Measurements from ENCODE around the gene SLC44A3. TPM values are rescaled to one million over a fixed set of nuclear protein-coding genes. Genes with fewer than 3 reads are reported as not detected.
A peak's percentile ranks its signal among the peaks of the same experiment; 100 is the strongest.
"Not testable (repeated sequence)": the region's sequence is repeated elsewhere in the genome, so short reads cannot be mapped to it uniquely, and the experiment has no call there.

SLC44A3 gene
- polyA plus RNA-seq, 12 donors: 3.3 to 16.2 (median 4.6) TPM; not detected in 1

DNA sequence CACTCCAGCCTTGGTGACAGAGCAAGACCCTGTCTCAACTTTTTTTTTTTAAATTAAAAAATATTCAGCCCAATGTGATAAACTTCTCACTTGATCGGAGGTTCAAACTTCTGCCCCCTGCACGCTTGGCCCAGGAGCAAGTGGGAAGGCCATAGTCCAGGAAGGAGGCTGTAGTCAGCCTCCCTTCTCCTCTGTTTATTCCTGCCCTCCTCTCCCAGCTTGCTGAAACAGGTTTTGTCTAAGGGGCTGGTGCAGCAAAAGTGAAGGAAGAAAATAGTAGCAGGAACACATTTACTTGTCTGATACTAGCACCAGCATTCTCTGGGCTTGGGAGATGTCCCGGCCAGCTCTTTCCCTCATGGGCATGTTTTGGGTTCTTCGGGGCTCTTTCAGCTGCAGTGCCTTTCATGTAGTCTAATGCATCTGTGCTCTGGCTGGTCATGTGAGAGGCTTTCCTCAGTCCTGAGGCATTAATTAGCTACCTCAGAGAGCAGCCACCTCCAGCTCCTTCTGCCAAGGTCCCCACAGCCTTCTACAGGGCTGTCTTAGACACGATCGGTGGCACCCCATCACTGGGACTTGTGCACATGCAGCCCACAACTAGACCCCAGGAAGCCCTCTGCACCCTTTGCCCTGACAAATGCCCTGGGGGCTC is 12.9 kb downstream of the SLC44A3 start:
- DNase-seq: no peak

DNA sequence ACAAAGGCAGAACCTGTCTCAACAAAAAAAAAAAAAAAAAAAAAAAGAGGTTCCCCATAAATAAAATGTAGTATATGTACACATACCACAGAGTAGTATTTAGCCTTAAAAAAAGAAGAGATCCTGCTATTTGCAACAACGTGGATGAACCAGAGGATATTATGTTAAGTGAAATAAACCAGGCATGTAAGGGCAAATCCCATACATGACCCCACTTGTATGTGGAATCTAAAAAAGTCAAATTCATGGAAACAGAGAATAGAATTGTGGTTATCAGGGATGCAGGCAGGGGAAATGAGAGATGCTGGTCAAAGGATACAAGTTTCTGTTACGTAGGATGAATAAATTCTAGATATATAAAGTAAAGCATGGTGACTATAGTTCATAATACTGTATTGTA is 16.7 kb downstream of the SLC44A3 start:
- no peak for DNase-seq

GRCh38 chr1:94840381-94840780 is 20.2 kb downstream of the SLC44A3 start:
- DNase-seq: not testable (repeated sequence)

GRCh38 chr1:94840808-94841207 is 20.7 kb downstream of the SLC44A3 start:
- no peak for DNase-seq

DNA sequence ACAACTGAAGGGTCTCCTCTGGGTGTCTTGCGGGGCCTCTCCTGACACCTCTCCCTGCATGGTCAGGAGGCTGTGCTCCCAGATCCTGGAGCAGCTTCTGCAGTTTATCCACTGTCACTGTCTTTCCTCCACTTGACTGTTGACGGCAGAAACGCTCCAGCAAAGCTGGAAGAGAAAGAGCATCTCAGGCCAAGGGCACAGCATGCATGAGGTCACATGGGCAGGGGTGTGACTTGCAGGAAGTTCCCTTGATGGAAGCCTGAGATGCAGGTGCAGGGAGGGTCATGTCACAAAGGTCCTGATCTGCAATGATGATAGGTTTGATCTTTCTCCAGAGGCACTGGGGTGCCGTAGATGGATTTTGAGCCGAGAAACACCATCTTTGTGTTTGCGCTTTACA is 23.3 kb downstream of the SLC44A3 start:
- DNase-seq: no peak

DNA sequence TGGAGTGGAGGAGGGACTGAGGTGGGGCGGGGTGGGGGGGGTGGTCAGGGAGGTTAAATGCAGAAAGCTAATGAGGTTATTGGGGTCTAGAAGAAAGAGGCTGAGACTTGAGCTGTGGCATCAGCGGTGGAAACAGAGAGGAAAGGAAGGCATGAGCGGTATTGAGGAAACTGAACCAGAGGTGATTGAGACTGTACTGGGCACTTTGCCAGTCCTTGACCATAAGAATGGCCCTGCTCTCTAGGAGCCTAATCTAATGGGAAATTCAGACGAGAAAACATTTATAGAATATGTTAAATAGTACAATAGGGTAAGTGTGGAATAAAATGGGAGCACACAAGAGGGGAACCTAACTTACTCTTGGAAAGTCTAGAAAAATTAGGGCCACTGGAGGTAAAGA is 23.7 kb downstream of the SLC44A3 start:
- DNase-seq: no peak

GRCh38 chr1:94846308-94846707 is 26.2 kb downstream of the SLC44A3 start:
- no peak for DNase-seq

- no peak for DNase-seq
These were observed 31.4 kb downstream of the SLC44A3 start for GRCh38 chr1:94851571-94851970.

DNA sequence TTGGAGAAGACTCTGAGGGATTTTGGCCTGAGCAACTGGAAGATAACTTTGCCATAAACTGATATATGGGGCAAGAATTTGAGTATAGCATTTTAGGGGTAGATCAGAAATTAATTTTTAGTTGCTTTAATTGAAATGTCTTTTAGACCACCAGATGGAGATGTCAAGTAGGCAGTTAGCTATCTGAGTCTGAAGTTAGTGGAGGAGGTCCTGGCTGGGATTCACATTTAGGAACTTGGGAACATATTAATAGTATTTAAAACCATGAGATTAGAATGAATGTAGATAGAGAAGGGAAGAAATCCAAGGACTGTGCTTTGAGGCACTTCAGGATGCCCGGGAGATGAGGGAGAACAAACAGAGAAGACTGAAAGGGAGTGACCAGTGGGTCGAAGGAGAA is 32.6 kb downstream of the SLC44A3 start:
- no peak for DNase-seq

DNA sequence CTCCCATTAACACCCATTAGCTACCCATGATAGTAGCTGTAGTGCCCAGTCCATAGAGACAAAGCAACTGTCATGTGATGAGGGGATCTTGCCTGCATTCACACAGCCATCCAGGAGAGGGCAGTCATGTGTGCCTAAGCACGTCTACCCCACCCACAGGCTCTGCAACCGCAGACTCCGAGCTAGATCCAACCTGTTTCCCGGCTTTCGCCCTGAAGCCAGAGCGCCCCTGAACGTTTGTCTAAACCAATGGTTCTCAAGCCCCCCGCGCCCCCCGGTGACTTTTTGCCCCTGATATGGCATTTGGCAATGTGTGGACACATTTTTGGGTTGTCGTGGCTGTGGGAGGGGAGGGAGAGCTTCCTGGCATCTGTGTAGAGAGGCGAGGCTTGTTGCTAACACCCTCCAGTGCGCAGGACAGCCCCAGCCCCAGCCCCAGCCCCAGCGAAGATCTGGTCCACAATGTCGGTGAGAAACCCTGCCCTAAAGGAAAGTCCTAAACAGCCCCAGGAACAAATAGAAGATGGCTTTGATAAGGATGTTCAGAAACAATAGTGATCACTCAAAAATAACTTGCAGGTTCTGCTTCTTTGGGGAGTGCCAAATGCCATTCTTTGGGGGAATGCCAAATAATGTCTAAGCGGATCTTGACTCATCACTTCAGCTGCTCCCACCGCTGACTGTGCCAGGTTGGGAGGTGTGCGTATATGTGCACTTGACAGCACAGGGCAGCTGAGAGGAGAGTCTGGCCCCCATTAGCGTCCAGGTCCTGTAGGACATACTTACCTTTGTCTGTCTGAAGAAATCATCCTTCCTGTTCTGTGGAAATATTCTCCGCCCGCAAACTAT is 34.5 kb downstream of the SLC44A3 start:
- peak; percentile 93 for DNase-seq

- no peak for DNase-seq
These were observed 35.1 kb downstream of the SLC44A3 start for GRCh38 chr1:94855307-94855700.

DNA sequence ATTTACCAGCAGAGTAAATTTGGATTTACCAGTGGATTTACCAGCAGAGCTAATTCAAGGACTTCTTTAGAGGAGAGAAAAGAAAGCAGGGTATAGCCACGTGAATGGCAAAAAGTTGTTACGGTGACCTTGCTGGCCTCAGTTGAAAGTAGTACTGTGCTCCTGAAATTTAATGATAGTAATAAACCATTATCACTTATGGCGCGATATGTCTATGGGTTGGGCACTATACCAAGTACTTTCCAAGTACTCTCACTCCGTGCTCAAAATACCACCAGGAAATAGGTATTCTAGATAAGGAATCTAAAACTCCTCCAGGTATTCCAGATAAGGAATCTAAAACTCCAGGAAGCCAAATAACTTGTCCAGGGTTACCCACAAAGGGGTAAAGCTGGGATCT is 35.8 kb downstream of the SLC44A3 start:
- no peak for DNase-seq

- DNase-seq: no peak
These were observed 36.7 kb downstream of the SLC44A3 start for GRCh38 chr1:94856868-94857267.

- DNase-seq: no peak
These were observed 38.1 kb downstream of the SLC44A3 start for GRCh38 chr1:94858276-94858675.

DNA sequence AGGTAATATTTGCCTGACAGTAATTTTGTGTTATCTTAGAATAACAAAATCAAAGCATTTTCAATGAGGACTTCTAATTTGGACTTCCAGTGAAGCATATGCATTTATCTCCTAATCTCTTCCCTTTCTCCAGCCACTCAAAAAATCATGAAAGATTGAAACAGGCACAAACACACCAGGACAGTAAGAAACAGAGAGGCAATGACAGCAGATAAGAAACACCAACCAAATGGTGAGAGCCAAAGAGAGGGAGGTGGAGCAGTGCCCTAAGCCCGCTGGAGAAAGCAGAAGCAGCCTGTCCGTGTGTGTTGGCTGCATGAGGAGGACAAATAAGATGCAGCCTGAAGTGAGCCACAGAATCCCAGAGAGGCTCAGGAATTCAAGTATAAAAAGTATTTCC is 39.0 kb downstream of the SLC44A3 start:
- no peak for DNase-seq

GRCh38 chr1:94862718-94863117 is 42.6 kb downstream of the SLC44A3 start:
- DNase-seq: no peak

- peak; percentile 65 for DNase-seq
These were observed 43.2 kb downstream of the SLC44A3 start for GRCh38 chr1:94863297-94863911.

DNA sequence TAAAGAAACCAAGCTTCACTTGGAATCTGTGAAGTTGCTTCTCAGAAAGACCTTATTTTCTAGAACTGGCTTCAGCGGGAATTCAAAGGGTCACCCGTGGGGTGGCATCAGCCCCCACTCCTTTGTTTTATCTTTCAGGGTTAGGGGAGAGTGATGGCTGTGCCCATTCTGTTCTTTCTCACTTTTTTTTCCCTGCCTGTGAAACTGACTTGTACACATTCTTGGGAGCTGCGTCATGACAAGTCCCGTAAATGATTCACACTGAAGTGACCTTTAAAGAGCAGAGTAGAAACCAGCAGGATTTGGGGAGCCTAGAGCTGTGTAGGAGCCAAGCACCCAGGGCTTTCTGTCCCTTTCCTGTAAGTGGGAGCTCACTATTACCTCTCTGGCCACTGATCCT is 43.8 kb downstream of the SLC44A3 start:
- DNase-seq: no peak

GRCh38 chr1:94864821-94865220 is 44.7 kb downstream of the SLC44A3 start:
- no peak for DNase-seq

GRCh38 chr1:94865360-94865759 is 45.2 kb downstream of the SLC44A3 start:
- DNase-seq: peak; percentile 52

DNA sequence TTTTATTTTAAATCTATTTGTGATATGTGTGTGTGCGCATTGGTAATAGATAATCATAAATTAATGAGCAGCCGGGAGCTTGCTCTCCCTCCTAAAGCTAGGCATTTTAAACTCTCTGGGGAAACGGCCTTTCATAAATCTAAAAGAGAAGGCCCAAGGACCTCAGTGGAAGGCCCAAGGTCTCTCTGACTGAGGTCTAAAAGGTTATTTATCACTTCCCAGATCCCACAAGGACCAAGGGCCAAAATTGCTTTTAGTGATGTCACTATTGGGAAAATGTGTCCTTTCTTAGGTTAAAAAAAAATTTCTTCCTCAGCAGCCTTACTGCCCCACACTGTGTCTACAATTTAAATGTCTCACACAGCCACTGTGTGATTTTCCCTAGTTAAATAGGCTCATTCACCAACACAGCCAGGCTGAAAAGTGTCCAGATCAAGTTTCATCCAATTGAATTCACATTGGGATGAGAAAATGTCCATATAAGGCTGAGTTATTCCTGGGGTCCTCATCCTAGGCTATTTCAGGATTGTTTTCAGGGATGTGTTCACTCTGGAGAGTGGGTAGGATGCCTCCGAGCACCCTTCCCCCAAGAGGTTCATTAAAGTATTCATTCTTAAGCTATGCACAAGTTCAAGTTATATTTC is 46.1 kb downstream of the SLC44A3 start:
- DNase-seq: no peak

DNA sequence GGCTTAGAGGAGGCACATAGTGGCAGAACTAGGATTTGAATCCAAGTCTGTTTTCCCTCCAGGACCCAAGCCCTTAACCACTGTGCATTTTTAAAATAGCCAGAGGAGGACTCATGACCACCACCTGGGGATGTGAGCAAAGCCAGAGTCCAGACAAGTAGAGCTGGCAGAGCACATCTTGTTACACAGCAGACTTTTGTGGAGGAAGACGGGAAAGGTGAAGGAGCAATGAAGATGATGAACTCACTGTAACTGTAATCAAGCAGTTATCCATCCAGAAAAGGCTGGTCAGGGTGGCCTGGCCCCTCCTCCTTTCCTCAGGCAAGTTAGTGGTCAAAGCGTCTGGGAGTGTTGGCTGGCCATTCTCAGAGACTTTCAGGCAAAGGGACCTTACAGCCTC is 50.9 kb downstream of the SLC44A3 start:
- no peak for DNase-seq
